ENCODE results near the gene RPL13A. TPM values are rescaled to one million over a fixed set of nuclear protein-coding genes. Genes with fewer than 3 reads are reported as not detected.

Gene RPL13A
- total and polyA plus RNA-seq, 2 experiments from 2014 or later: 2,105 to 2,412 TPM

- H3K4me3 ChIP-seq: no peak overlapping the region
- peaks cover 71% of the 10 kb centered on the region for H3K27me3 ChIP-seq (ENCODE audit: insufficient read depth)
- no peaks in the 10 kb centered on the region for H4K20me1 ChIP-seq (replicated peaks; ENCODE audit: insufficient read depth)
- H3K79me2 ChIP-seq (replicated peaks; ENCODE audit: insufficient read depth): no peaks in the 10 kb centered on the region
- ATAC-seq: no peak
- no peak overlapping the region for H3K4me2 ChIP-seq
- TF ChIP-seq ZNF114 (CRISPR knock-in tag; IDR thresholded peaks at IDR 0.05) (no peak), ZNF462 (CRISPR knock-in tag; IDR thresholded peaks at IDR 0.05) (no peak), ZNF331 (CRISPR knock-in tag; IDR thresholded peaks at IDR 0.05; ENCODE audit: low read depth) (no peak), JUNB (IDR thresholded peaks at IDR 0.05; ENCODE audit: unreplicated experiment) (no peak), STAT1 (IDR thresholded peaks at IDR 0.05; ENCODE audit: unreplicated experiment) (no peak), NANOG (IDR thresholded peaks at IDR 0.05; ENCODE audit: borderline replicate concordance) (no peak), EZH2phosphoT487 (IDR thresholded peaks at IDR 0.05; ENCODE audit: unreplicated experiment) (no peak), POLR2AphosphoS5 (IDR thresholded peaks at IDR 0.05; ENCODE audit: low read depth) (no peak), EZH2 (IDR thresholded peaks at IDR 0.05; ENCODE audit: low read depth, unreplicated experiment) (no peak)
- TF ChIP-seq, protein P1, sequence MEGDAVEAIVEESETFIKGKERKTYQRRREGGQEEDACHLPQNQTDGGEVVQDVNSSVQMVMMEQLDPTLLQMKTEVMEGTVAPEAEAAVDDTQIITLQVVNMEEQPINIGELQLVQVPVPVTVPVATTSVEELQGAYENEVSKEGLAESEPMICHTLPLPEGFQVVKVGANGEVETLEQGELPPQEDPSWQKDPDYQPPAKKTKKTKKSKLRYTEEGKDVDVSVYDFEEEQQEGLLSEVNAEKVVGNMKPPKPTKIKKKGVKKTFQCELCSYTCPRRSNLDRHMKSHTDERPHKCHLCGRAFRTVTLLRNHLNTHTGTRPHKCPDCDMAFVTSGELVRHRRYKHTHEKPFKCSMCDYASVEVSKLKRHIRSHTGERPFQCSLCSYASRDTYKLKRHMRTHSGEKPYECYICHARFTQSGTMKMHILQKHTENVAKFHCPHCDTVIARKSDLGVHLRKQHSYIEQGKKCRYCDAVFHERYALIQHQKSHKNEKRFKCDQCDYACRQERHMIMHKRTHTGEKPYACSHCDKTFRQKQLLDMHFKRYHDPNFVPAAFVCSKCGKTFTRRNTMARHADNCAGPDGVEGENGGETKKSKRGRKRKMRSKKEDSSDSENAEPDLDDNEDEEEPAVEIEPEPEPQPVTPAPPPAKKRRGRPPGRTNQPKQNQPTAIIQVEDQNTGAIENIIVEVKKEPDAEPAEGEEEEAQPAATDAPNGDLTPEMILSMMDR (conservative IDR thresholded peaks at IDR 0.05; ENCODE audit: low read depth in 2 of 2): no peak
- H3F3A ChIP-seq (replicated peaks; ENCODE audit: low read depth): peaks cover 27% of the 10 kb centered on the region
- no peak overlapping the region for H2AFZ ChIP-seq
- peaks cover 27% of the 10 kb centered on the region for H3K4me1 ChIP-seq (ENCODE audit: insufficient read depth)
- Mint-ChIP-seq H3K4me1 (peaks cover 41% of the 10 kb centered on the region), H3K4me3 (no peak overlapping the region; the same call in 2 of the 3 replicates), H3K36me3 (ENCODE audit: low read depth) (no peaks in the 10 kb centered on the region; the same call in 2 of the 3 replicates), H3K9me3 (peaks cover 5% of the 10 kb centered on the region), H3K27ac (no peak overlapping the region), H3K27me3 (ENCODE audit: insufficient read depth, low read depth, poor library complexity) (peaks cover 83% of the 10 kb centered on the region)
- no peaks in the 10 kb centered on the region for H3K9me2 ChIP-seq (ENCODE audit: insufficient read depth)
- no peak for DNase-seq (ENCODE audit: low spot score)
- no peaks in the 10 kb centered on the region for H3K36me3 ChIP-seq (ENCODE audit: insufficient read depth)
- H3K27ac ChIP-seq (ENCODE audit: low read depth): no peak overlapping the region
These were observed 49.1 kb upstream of the RPL13A start for GRCh38 chr19:49438261-49438660.

Measured in GM23338 (cell line).